Endodermal cell (in vitro differentiated cells): ENCODE results near the gene PSD. TPM values are rescaled to one million over a fixed set of nuclear protein-coding genes. Genes with fewer than 3 reads are reported as not detected.

Experiments used
- DNase-seq: peaks from one replicate; pipeline ENCODE4 v3.0.0-alpha.2; 2017
- H3K27ac ChIP-seq: 2 replicates; pipeline ENCODE4 v1.5.1; 2013; ENCODE audit warnings: mild to moderate bottlenecking, low read depth, low read length, moderate library complexity
- H3K27me3 ChIP-seq: 2 replicates; pipeline ENCODE4 v1.6.1; 2013; ENCODE audit warnings: mild to moderate bottlenecking, low read length, moderate library complexity; ENCODE audit not compliant: insufficient read depth, control insufficient read depth, poor library complexity, severe bottlenecking
- H3K36me3 ChIP-seq: 2 replicates; pipeline ENCODE4 v1.7.0; 2013; ENCODE audit warnings: mild to moderate bottlenecking, low read length, moderate library complexity; ENCODE audit not compliant: control insufficient read depth, insufficient read depth
- H3K4me1 ChIP-seq: one replicate; pipeline ENCODE4 v1.7.0; 2013; ENCODE audit warnings: low read length; ENCODE audit not compliant: control insufficient read depth, insufficient read depth
- H3K4me3 ChIP-seq: 2 replicates; pipeline ENCODE4 v1.5.1; 2013; ENCODE audit warnings: mild to moderate bottlenecking, low read length, moderate library complexity
- H3K9ac ChIP-seq: 2 replicates; pipeline ENCODE4 v1.6.1; 2013; ENCODE audit warnings: mild to moderate bottlenecking, low read length, moderate library complexity; ENCODE audit not compliant: poor library complexity, severe bottlenecking; ENCODE audit errors: extremely low read depth
- H3K9me3 ChIP-seq: 2 replicates; pipeline ENCODE4 v1.6.1; 2013; ENCODE audit warnings: mild to moderate bottlenecking, low read length, moderate library complexity; ENCODE audit not compliant: control insufficient read depth
- H3K27ac Mint-ChIP-seq: 2 replicates; pipeline ENCODE4 v1.8.0; 2020; ENCODE audit warnings: mixed read lengths
- H3K27me3 Mint-ChIP-seq: 2 replicates; pipeline ENCODE4 v1.8.0; 2021; ENCODE audit warnings: mild to moderate bottlenecking, mixed read lengths; ENCODE audit not compliant: insufficient read depth
- H3K36me3 Mint-ChIP-seq: 2 replicates; pipeline ENCODE4 v1.8.0; 2020; ENCODE audit warnings: low read depth, mixed read lengths
- H3K4me1 Mint-ChIP-seq: 2 replicates; pipeline ENCODE4 v1.8.0; 2020; ENCODE audit warnings: mixed read lengths
- H3K4me3 Mint-ChIP-seq: 2 replicates; pipeline ENCODE4 v1.8.0; 2020; ENCODE audit warnings: mild to moderate bottlenecking, moderate library complexity, mixed read lengths
- H3K9me3 Mint-ChIP-seq: 2 replicates; pipeline ENCODE4 v1.8.0; 2020; ENCODE audit warnings: mild to moderate bottlenecking, mixed read lengths
- WGBS, 2 experiments: methylation state at CpG; one replicate each; pipeline versions ENCODE4 v1.1.5 to v1.1.7; 2013; ENCODE audit warnings: missing lambda C conversion rate in 2 of 2, mixed read lengths in 1 of 2; ENCODE audit not compliant: insufficient coverage in 1 of 2, insufficient read length in 1 of 2; 5-methylcytosine and 5-hydroxymethylcytosine counted together
- total RNA-seq, 2 donors: library from RNA; stranded (reverse); fragmentation: NEBNext Ultra II Directional in 1 of 2; extraction: Animal tissue kit (Norgen Biotek cat#: 25700) in 1 of 2; gene quantifications; 2 replicates in 1 of 2; 3 replicates in 1 of 2; pipeline ENCODE4 v1.2.1, GENCODE V29; 2021
- TF ChIP-seq, protein P1 (sequence below): fragments of 200-600 bp; sonication (generic); conservative IDR thresholded peaks from 2 replicates; pipeline ENCODE4 v1.5.0; 2021; ENCODE audit warnings: antibody characterized with exemption, mild to moderate bottlenecking

Gene PSD
- total RNA-seq, 2 donors from 2014 or later = 2.8 to 8.3 TPM

- H3K27me3 Mint-ChIP-seq = peaks cover 66% of the 10 kb centered on the region
- no peak overlapping the region for H3K4me3 Mint-ChIP-seq
- peaks cover 18% of the 10 kb centered on the region for H3K4me1 Mint-ChIP-seq
- Histone ChIP-seq H3K36me3 (no peaks in the 10 kb centered on the region), H3K4me3 (no peak overlapping the region), H3K27ac (no peak overlapping the region), H3K4me1 (no peaks in the 10 kb centered on the region), H3K9ac (no peak overlapping the region), H3K9me3 (no peaks in the 10 kb centered on the region), H3K27me3 (peaks cover 59% of the 10 kb centered on the region)
- TF ChIP-seq, protein P1, sequence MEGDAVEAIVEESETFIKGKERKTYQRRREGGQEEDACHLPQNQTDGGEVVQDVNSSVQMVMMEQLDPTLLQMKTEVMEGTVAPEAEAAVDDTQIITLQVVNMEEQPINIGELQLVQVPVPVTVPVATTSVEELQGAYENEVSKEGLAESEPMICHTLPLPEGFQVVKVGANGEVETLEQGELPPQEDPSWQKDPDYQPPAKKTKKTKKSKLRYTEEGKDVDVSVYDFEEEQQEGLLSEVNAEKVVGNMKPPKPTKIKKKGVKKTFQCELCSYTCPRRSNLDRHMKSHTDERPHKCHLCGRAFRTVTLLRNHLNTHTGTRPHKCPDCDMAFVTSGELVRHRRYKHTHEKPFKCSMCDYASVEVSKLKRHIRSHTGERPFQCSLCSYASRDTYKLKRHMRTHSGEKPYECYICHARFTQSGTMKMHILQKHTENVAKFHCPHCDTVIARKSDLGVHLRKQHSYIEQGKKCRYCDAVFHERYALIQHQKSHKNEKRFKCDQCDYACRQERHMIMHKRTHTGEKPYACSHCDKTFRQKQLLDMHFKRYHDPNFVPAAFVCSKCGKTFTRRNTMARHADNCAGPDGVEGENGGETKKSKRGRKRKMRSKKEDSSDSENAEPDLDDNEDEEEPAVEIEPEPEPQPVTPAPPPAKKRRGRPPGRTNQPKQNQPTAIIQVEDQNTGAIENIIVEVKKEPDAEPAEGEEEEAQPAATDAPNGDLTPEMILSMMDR = no peak
- 85 to 91% methylated on average over 6 to 13 of the region's 13 CpGs for WGBS, 2 experiments
- no peak for DNase-seq
- H3K9me3 Mint-ChIP-seq = no peaks in the 10 kb centered on the region
- no peaks in the 10 kb centered on the region for H3K36me3 Mint-ChIP-seq
- no peak overlapping the region for H3K27ac Mint-ChIP-seq
These were observed 11.0 kb downstream of the PSD start for GRCh38 chr10:102407425-102408130.

GRCh38 chr10:102406815-102407214 lies 11.8 kb downstream of the PSD start:
- peaks cover 2% of the 10 kb centered on the region for H3K36me3 Mint-ChIP-seq
- no peaks in the 10 kb centered on the region for H3K9me3 Mint-ChIP-seq
- H3K4me3 Mint-ChIP-seq = no peak overlapping the region
- peaks cover 59% of the 10 kb centered on the region for H3K27me3 Mint-ChIP-seq
- H3K27ac ChIP-seq = no peak overlapping the region
- no peaks in the 10 kb centered on the region for H3K36me3 ChIP-seq
- no CpG with 5 or more reads among the region's 2 CpGs for WGBS, 2 experiments
- no peaks in the 10 kb centered on the region for H3K4me1 ChIP-seq
- H3K4me1 Mint-ChIP-seq = peaks cover 18% of the 10 kb centered on the region
- no peak for DNase-seq
- H3K9me3 ChIP-seq = no peaks in the 10 kb centered on the region
- peaks cover 52% of the 10 kb centered on the region for H3K27me3 ChIP-seq
- TF ChIP-seq, protein P1 = no peak
- no peak overlapping the region for H3K9ac ChIP-seq
- no peak overlapping the region for H3K4me3 ChIP-seq
- H3K27ac Mint-ChIP-seq = no peak overlapping the region

- Mint-ChIP-seq H3K4me1 (peaks cover 13% of the 10 kb centered on the region), H3K9me3 (no peaks in the 10 kb centered on the region), H3K27ac (no peak overlapping the region), H3K36me3 (peaks cover 8% of the 10 kb centered on the region), H3K4me3 (no peak overlapping the region), H3K27me3 (peaks cover 47% of the 10 kb centered on the region)
- no peak overlapping the region for H3K27ac ChIP-seq
- H3K4me3 ChIP-seq = no peak overlapping the region
- TF ChIP-seq, protein P1 = no peak
- 90 to 93% methylated on average over 2 to 6 of the region's 6 CpGs for WGBS, 2 experiments
- peaks cover 10% of the 10 kb centered on the region for H3K36me3 ChIP-seq
- H3K4me1 ChIP-seq = no peaks in the 10 kb centered on the region
- no peak overlapping the region for H3K9ac ChIP-seq
- no peak for DNase-seq
- peaks cover 40% of the 10 kb centered on the region for H3K27me3 ChIP-seq
- no peaks in the 10 kb centered on the region for H3K9me3 ChIP-seq
These were observed 13.0 kb downstream of the PSD start for GRCh38 chr10:102405632-102406031.
